ENCODE results near the gene AEBP2. TPM values are rescaled to one million over a fixed set of nuclear protein-coding genes. Genes with fewer than 3 reads are reported as not detected.

AEBP2 gene
- total RNA-seq, 1 experiment from 2014 or later: 50.3 TPM

DNA sequence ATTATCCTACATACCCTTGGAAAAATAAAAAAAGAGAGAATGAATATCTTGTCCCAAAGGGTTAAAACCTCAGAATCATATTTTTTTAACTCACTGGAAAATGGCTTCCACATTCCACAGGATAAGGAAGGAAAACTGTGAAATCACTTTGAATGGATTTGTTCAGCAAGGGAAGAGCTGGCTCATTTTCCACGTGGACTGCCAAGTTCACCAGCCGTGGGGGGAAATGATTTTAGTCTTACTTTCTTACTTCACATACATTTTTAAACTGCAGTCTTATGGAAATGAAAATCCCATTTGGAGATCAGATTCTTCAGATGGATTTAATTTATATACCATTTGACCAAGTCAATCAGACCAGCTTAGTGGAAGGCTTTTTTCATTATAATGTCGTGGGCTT, 29.9 kb upstream of the AEBP2 start:
- TF ChIP-seq, protein P1, sequence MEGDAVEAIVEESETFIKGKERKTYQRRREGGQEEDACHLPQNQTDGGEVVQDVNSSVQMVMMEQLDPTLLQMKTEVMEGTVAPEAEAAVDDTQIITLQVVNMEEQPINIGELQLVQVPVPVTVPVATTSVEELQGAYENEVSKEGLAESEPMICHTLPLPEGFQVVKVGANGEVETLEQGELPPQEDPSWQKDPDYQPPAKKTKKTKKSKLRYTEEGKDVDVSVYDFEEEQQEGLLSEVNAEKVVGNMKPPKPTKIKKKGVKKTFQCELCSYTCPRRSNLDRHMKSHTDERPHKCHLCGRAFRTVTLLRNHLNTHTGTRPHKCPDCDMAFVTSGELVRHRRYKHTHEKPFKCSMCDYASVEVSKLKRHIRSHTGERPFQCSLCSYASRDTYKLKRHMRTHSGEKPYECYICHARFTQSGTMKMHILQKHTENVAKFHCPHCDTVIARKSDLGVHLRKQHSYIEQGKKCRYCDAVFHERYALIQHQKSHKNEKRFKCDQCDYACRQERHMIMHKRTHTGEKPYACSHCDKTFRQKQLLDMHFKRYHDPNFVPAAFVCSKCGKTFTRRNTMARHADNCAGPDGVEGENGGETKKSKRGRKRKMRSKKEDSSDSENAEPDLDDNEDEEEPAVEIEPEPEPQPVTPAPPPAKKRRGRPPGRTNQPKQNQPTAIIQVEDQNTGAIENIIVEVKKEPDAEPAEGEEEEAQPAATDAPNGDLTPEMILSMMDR (conservative IDR thresholded peaks at IDR 0.05): no peak
- TF ChIP-seq EZH2 (IDR thresholded peaks at IDR 0.05; ENCODE audit: low read depth): no peak
- ChIA-PET POLR2A (ENCODE audit: unreplicated experiment) (no interaction called here), CTCF (interaction anchor here (0.6 kb wide), 1 partner anchor 42 kb away, joined by 3 read pairs; no protein-coding TSS in a partner anchor)
- no peaks in the 10 kb centered on the region for H3K79me2 ChIP-seq (ENCODE audit: low read depth)
- no peaks in the 10 kb centered on the region for H3K27me3 ChIP-seq (ENCODE audit: insufficient read depth, low read depth)
- no peaks in the 10 kb centered on the region for H3K4me1 ChIP-seq (replicated peaks; ENCODE audit: insufficient read depth)
- H2AFZ ChIP-seq: no peak overlapping the region
- H3K27ac ChIP-seq: no peak overlapping the region
- no peak overlapping the region for H3K4me2 ChIP-seq
- no peak for DNase-seq
- no peaks in the 10 kb centered on the region for H4K20me1 ChIP-seq (ENCODE audit: insufficient read depth)
- no peaks in the 10 kb centered on the region for H3F3A ChIP-seq (ENCODE audit: insufficient read depth, low read depth)
- no peak overlapping the region for H3K4me3 ChIP-seq
- no peaks in the 10 kb centered on the region for H3K9me3 ChIP-seq (ENCODE audit: insufficient read depth, low read depth)
- no peaks in the 10 kb centered on the region for H3K9me2 ChIP-seq (ENCODE audit: insufficient read depth)
- intact Hi-C loops (cut with micrococcal nuclease; ENCODE audit: unreplicated experiment): no loop called here
- no peaks in the 10 kb centered on the region for H3K36me3 ChIP-seq (ENCODE audit: low read depth)
- no TSS peak for BruUV-seq (replicated peaks)

DNA sequence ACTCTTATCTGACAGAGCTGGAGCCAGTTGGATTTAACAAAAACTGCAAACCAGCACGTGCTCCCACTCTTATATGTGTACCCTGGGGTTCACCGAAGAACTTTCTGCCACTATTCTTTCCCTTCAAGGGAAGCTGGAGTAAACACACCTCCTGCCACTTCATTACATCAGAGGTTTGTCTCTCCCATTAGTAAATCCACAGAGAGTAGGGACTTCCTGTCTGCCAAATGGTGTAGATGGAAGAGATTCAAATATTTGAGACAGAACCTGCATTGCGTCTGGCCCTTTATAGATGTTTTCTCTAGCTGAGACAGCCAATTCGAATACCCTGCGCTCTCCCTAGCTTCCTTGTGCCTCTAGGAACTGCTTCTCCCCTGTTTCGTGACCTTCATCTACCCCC, 29.1 kb upstream of the AEBP2 start:
- no peak for DNase-seq
- intact Hi-C loops (cut with micrococcal nuclease; ENCODE audit: unreplicated experiment): no loop called here
- H3K79me2 ChIP-seq (ENCODE audit: low read depth): no peaks in the 10 kb centered on the region
- H3K4me2 ChIP-seq: no peak overlapping the region
- H3F3A ChIP-seq (ENCODE audit: insufficient read depth, low read depth): no peaks in the 10 kb centered on the region
- CTCF ChIA-PET: no interaction called here
- POLR2A ChIA-PET (ENCODE audit: unreplicated experiment): interaction anchor here (0.7 kb wide), 1 partner anchor 64 kb away, joined by 3 read pairs; no protein-coding TSS in a partner anchor
- no peak overlapping the region for H2AFZ ChIP-seq
- H3K9me3 ChIP-seq (ENCODE audit: insufficient read depth, low read depth): no peaks in the 10 kb centered on the region
- no TSS peak for BruUV-seq (replicated peaks)
- H4K20me1 ChIP-seq (ENCODE audit: insufficient read depth): no peaks in the 10 kb centered on the region
- no peak overlapping the region for H3K4me3 ChIP-seq
- no peaks in the 10 kb centered on the region for H3K4me1 ChIP-seq (replicated peaks; ENCODE audit: insufficient read depth)
- no peak for TF ChIP-seq EZH2 (IDR thresholded peaks at IDR 0.05; ENCODE audit: low read depth)
- TF ChIP-seq, protein P1 (conservative IDR thresholded peaks at IDR 0.05): no peak
- H3K27me3 ChIP-seq (ENCODE audit: insufficient read depth, low read depth): no peaks in the 10 kb centered on the region
- no peaks in the 10 kb centered on the region for H3K9me2 ChIP-seq (ENCODE audit: insufficient read depth)
- no peaks in the 10 kb centered on the region for H3K36me3 ChIP-seq (ENCODE audit: low read depth)
- no peak overlapping the region for H3K27ac ChIP-seq

DNA sequence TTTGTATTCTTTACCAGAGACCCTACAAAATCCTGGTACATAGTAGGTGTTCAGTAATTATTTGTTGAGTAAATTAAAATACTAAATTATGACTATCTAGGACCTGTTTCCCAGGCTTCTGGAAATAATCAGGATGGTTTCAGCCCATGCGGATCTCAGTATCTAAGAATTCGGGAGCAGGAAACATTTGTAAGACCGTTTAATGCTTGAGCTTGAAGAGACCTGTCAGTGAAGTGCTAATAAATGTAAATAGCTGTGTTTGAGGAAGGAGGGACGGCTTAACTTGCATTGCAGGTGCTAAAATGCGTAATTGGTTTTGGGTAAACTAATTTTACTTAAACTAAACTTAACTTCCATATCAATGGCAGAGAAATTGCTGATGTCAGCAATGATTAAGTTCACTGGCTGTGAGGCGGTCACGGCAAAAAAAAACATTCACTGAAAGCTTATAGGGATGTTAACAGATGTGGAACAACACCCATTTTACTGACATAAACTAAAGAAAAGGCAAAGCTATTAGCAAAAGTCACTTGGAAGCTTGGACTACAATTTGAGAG, 28.6 kb upstream of the AEBP2 start:
- TF ChIP-seq EZH2 (IDR thresholded peaks at IDR 0.05; ENCODE audit: low read depth): no peak
- TF ChIP-seq, protein P1 (conservative IDR thresholded peaks at IDR 0.05): no peak
- H3K4me2 ChIP-seq: no peak overlapping the region
- POLR2A ChIA-PET (ENCODE audit: unreplicated experiment): interaction anchor here (0.7 kb wide), 1 partner anchor 63 kb away, joined by 3 read pairs; no protein-coding TSS in a partner anchor
- CTCF ChIA-PET: no interaction called here
- no peaks in the 10 kb centered on the region for H3F3A ChIP-seq (ENCODE audit: insufficient read depth, low read depth)
- H3K9me3 ChIP-seq (ENCODE audit: insufficient read depth, low read depth): no peaks in the 10 kb centered on the region
- no peaks in the 10 kb centered on the region for H3K9me2 ChIP-seq (ENCODE audit: insufficient read depth)
- H3K36me3 ChIP-seq (ENCODE audit: low read depth): no peaks in the 10 kb centered on the region
- no peaks in the 10 kb centered on the region for H3K79me2 ChIP-seq (ENCODE audit: low read depth)
- no TSS peak for BruUV-seq (replicated peaks)
- H4K20me1 ChIP-seq (ENCODE audit: insufficient read depth): no peaks in the 10 kb centered on the region
- H3K4me1 ChIP-seq (replicated peaks; ENCODE audit: insufficient read depth): no peaks in the 10 kb centered on the region
- H2AFZ ChIP-seq: no peak overlapping the region
- H3K27me3 ChIP-seq (ENCODE audit: insufficient read depth, low read depth): no peaks in the 10 kb centered on the region
- no peak overlapping the region for H3K27ac ChIP-seq
- intact Hi-C loops (cut with micrococcal nuclease; ENCODE audit: unreplicated experiment): no loop called here
- DNase-seq: no peak
- H3K4me3 ChIP-seq: no peak overlapping the region
